IMR-90 (cell line): ENCODE data around the gene RAPGEF1. TPM values are rescaled to one million over a fixed set of nuclear protein-coding genes. Genes with fewer than 3 reads are reported as not detected.

Source experiments
- ATAC-seq: fragments of 200-7000 bp; cut with Tn5 transposase; 2 replicates; pipeline ENCODE4 v1.9.1; 2020; ENCODE audit warnings: low read depth, mild to moderate bottlenecking, moderate library complexity
- BruUV-seq: library from RNA; stranded (reverse); fragments of 400-500 nt; replicated peaks from 2 replicates; lab custom pipeline; 2021; lab: Mats Ljungman, UMichigan
- CTCF ChIA-PET: fragments of 300-600 bp; formaldehyde crosslinking; extraction: SDS; loops from one replicate; lab custom pipeline; 2021; ENCODE audit warnings: antibody characterized with exemption; lab: Yijun Ruan, JAX
- POLR2A ChIA-PET: fragments of 300-600 bp; sonication (Branson Sonifier 250); formaldehyde crosslinking; loops from one replicate; lab custom pipeline; 2022; ENCODE audit warnings: antibody characterized with exemption; ENCODE audit not compliant: unreplicated experiment; lab: Charles Lee
- DNase-seq: peaks from one replicate; pipeline ENCODE4 v3.0.0; 2013
- H2AFZ ChIP-seq: replicated peaks from 2 replicates; pipeline ENCODE3; 2013; ENCODE audit warnings: low read length, mild to moderate bottlenecking; ENCODE audit not compliant: poor library complexity
- H2AK5ac ChIP-seq: 2 replicates; pipeline ENCODE4 v1.6.1; 2013; ENCODE audit warnings: low read depth, low read length, inconsistent platforms
- H2AK9ac ChIP-seq: replicated peaks from 2 replicates; pipeline ENCODE3; 2013; ENCODE audit warnings: mild to moderate bottlenecking, low read depth, low read length, moderate library complexity; ENCODE audit not compliant: poor library complexity
- H2BK120ac ChIP-seq: 2 replicates; pipeline ENCODE4 v1.6.1; 2013; ENCODE audit warnings: low read depth, low read length, inconsistent platforms
- H2BK15ac ChIP-seq: 3 replicates; pipeline ENCODE4 v1.6.1; 2013; ENCODE audit warnings: low read depth, low read length, inconsistent platforms
- H2BK20ac ChIP-seq: 2 replicates; pipeline ENCODE4 v1.6.1; 2013; ENCODE audit warnings: low read depth, mild to moderate bottlenecking, inconsistent platforms, low read length, moderate library complexity
- H2BK5ac ChIP-seq: 2 replicates; pipeline ENCODE4 v1.6.1; 2013; ENCODE audit warnings: mild to moderate bottlenecking, low read depth, low read length, inconsistent platforms; ENCODE audit not compliant: poor library complexity, severe bottlenecking
- H3K14ac ChIP-seq: replicated peaks from 2 replicates; pipeline ENCODE4 v1.6.1; 2013; ENCODE audit warnings: low read depth, low read length, inconsistent platforms
- H3K18ac ChIP-seq: 2 replicates; pipeline ENCODE4 v1.6.1; 2013; ENCODE audit warnings: low read depth, low read length, control low read depth
- H3K23ac ChIP-seq: 2 replicates; pipeline ENCODE4 v1.6.1; 2013; ENCODE audit warnings: low read depth, low read length, inconsistent platforms
- H3K27ac ChIP-seq: 2 replicates; pipeline ENCODE4 v1.5.1; 2013; ENCODE audit warnings: mild to moderate bottlenecking, control low read depth, low read length; ENCODE audit not compliant: insufficient read depth
- H3K27me3 ChIP-seq: 2 replicates; pipeline ENCODE4 v1.6.1; 2013; ENCODE audit warnings: low read length; ENCODE audit not compliant: control insufficient read depth, insufficient read depth
- H3K36me3 ChIP-seq: 2 replicates; pipeline ENCODE4 v1.6.1; 2013; ENCODE audit warnings: low read length, mixed read lengths; ENCODE audit not compliant: control insufficient read depth, insufficient read depth
- H3K4ac ChIP-seq: 2 replicates; pipeline ENCODE4 v1.6.1; 2013; ENCODE audit warnings: low read depth, low read length, inconsistent platforms
- H3K4me1 ChIP-seq: 2 replicates; pipeline ENCODE4 v1.6.1; 2013; ENCODE audit warnings: low read length, mixed read lengths; ENCODE audit not compliant: control insufficient read depth, insufficient read depth
- H3K4me2 ChIP-seq: 2 replicates; pipeline ENCODE4 v1.6.1; 2013; ENCODE audit warnings: low read depth, mild to moderate bottlenecking, control low read depth, low read length, moderate library complexity
- H3K4me3 ChIP-seq: 2 replicates; pipeline ENCODE4 v1.5.1; 2013; ENCODE audit warnings: low read depth, mild to moderate bottlenecking, control low read depth, low read length, moderate library complexity; ENCODE audit not compliant: insufficient read depth
- H3K56ac ChIP-seq: 2 replicates; pipeline ENCODE4 v1.6.1; 2013; ENCODE audit warnings: low read length, inconsistent platforms; ENCODE audit not compliant: insufficient read depth; ENCODE audit errors: extremely low read depth
- H3K79me1 ChIP-seq, 2 experiments: 2 replicates each; pipeline ENCODE4 v1.6.1; 2013; ENCODE audit warnings: low read length in 2 of 2, inconsistent platforms in 1 of 2, low read depth in 1 of 2
- H3K9ac ChIP-seq: 2 replicates; pipeline ENCODE4 v1.6.1; 2013; ENCODE audit warnings: low read depth, low read length, control low read depth
- H3K9me1 ChIP-seq: 2 replicates; pipeline ENCODE4 v1.6.1; 2013; ENCODE audit warnings: low read length, inconsistent platforms; ENCODE audit not compliant: insufficient read depth
- H3K9me3 ChIP-seq: 2 replicates; pipeline ENCODE4 v1.6.1; 2013; ENCODE audit warnings: low read length; ENCODE audit not compliant: control insufficient read depth, insufficient read depth
- H4K20me1 ChIP-seq: 2 replicates; pipeline ENCODE4 v1.6.1; 2013; ENCODE audit warnings: low read length, inconsistent platforms; ENCODE audit not compliant: insufficient read depth
- H4K5ac ChIP-seq: 2 replicates; pipeline ENCODE4 v1.6.1; 2013; ENCODE audit warnings: mild to moderate bottlenecking, low read depth, low read length, control low read depth
- H4K8ac ChIP-seq, 2 experiments: 2 replicates each; pipeline ENCODE4 v1.6.1; 2013; ENCODE audit warnings: low read depth in 2 of 2, low read length in 2 of 2, control low read depth in 1 of 2, inconsistent platforms in 1 of 2
- H4K91ac ChIP-seq: 2 replicates; pipeline ENCODE4 v1.6.1; 2013; ENCODE audit warnings: low read depth, low read length, inconsistent platforms; ENCODE audit not compliant: insufficient read depth
- CEBPB ChIP-seq: IDR thresholded peaks from 2 replicates; pipeline ENCODE4 v1.6.1; 2012; ENCODE audit warnings: low read depth, low read length, improper control_type of control experiment
- POLR2A ChIP-seq: IDR thresholded peaks from 2 replicates; pipeline ENCODE4 v1.6.1; 2012; ENCODE audit warnings: mild to moderate bottlenecking, low read depth, low read length
- WGBS, 2 experiments: methylation state at CpG; one replicate each; pipeline versions ENCODE4 v1.1.5 to v1.1.7; 2013; ENCODE audit warnings: missing lambda C conversion rate in 2 of 2; ENCODE audit not compliant: insufficient read length in 1 of 2; ENCODE audit errors: extremely low coverage in 2 of 2; 5-methylcytosine and 5-hydroxymethylcytosine counted together
- dilution Hi-C: fragments of 300-500 bp; cut with HindIII; formaldehyde crosslinking; loops from one replicate; pipeline ENCODE4 v1.14.3; 2018; ENCODE audit warnings: low sequenced_read_pairs; ENCODE audit not compliant: unreplicated experiment
- in situ Hi-C: fragments of 300-500 bp; cut with MboI; formaldehyde crosslinking; loops from 3 replicates; pipeline ENCODE4 v1.14.3; 2019; ENCODE audit warnings: low sequenced_read_pairs, inconsistent platforms, mixed read lengths
- intact Hi-C: fragments of 100-400 bp; cut with micrococcal nuclease; formaldehyde crosslinking; loops from 2 replicates; pipeline ENCODE4 v1.10.0; 2022
- polyA plus RNA-seq, 3 experiments: library from polyadenylated mRNA; depleted of rRNA; stranded (reverse); fragments of >200 nt; gene quantifications; 2 replicates each; pipeline ENCODE4 v1.2.3, GENCODE V29; 2012; ENCODE audit warnings: low replicate concordance in 1 of 3
- total RNA-seq: library from RNA; depleted of rRNA; stranded (reverse); fragments of >200 nt; gene quantifications from 2 replicates; pipeline ENCODE4 v1.2.3, GENCODE V29; 2012

The RAPGEF1 gene
- total and polyA plus RNA-seq, 2 of the 4 experiments (the other 2 are of a cell fraction): 13.1 to 22.3 TPM

GRCh38 chr9:131555841-131556673, 183.8 kb downstream of the RAPGEF1 start (continued):
- TF ChIP-seq POLR2A: no peak

GRCh38 chr9:131554843-131555351, 185.0 kb downstream of the RAPGEF1 start:
- no peaks in the 10 kb centered on the region for H3K36me3 ChIP-seq
- no peak for TF ChIP-seq CEBPB
- no peak overlapping the region for H2AK5ac ChIP-seq
- H3K9me3 ChIP-seq: peaks cover 13% of the 10 kb centered on the region
- H2AFZ ChIP-seq: no peak overlapping the region
- H3K4ac ChIP-seq: no peak overlapping the region
- H3K4me2 ChIP-seq: no peak overlapping the region
- no peak for DNase-seq
- no peak overlapping the region for H3K4me3 ChIP-seq
- dilution Hi-C loops: no loop called here
- H4K20me1 ChIP-seq: no peaks in the 10 kb centered on the region
- H2BK120ac ChIP-seq: no peak overlapping the region
- H3K18ac ChIP-seq: no peak overlapping the region
- ATAC-seq: no peak
- H3K56ac ChIP-seq: no peak overlapping the region
- ChIA-PET POLR2A (no interaction called here), CTCF (no interaction called here)
- in situ Hi-C loops: no loop called here
- H3K9ac ChIP-seq: no peak overlapping the region
- no peak overlapping the region for H4K5ac ChIP-seq
- no peak overlapping the region for H4K8ac ChIP-seq
- H2BK5ac ChIP-seq: no peak overlapping the region
- H3K27me3 ChIP-seq: peaks cover 41% of the 10 kb centered on the region
- no peaks in the 10 kb centered on the region for H3K79me1 ChIP-seq
- no peaks in the 10 kb centered on the region for H3K4me1 ChIP-seq
- H4K91ac ChIP-seq: no peak overlapping the region
- H2BK15ac ChIP-seq: no peak overlapping the region
- intact Hi-C loops: no loop called here
- WGBS, 2 experiments: 76% methylated on average over 5 of the region's 54 CpGs; no CpG with 5 or more reads in 1 of the 2 experiments
- no peak overlapping the region for H2BK20ac ChIP-seq
- no peak overlapping the region for H3K23ac ChIP-seq
- H3K9me1 ChIP-seq: no peaks in the 10 kb centered on the region
- BruUV-seq: no TSS peak
- H2AK9ac ChIP-seq: no peak overlapping the region
- no peak overlapping the region for H3K14ac ChIP-seq
- H3K27ac ChIP-seq: no peak overlapping the region
